Upper lobe of left lung (tissue), 6 donors: Measurements from ENCODE around the gene KRTAP17-1. TPM values are rescaled to one million over a fixed set of nuclear protein-coding genes. Genes with fewer than 3 reads are reported as not detected.
A peak's percentile ranks its signal among the peaks of the same experiment; 100 is the strongest.

ENCODE experiments used
- ATAC-seq, 2 donors: fragments of 200-7000 bp; cut with Tn5 transposase; one replicate each; pipeline ENCODE4 v1.9.1; 2022; ENCODE audit warnings: mild to moderate bottlenecking in 2 of 2, moderate library complexity in 2 of 2; ENCODE audit not compliant: low FRiP score in 2 of 2
- DNase-seq, 2 donors: peaks; one replicate each; pipeline ENCODE4 v3.0.0-alpha.2; 2019 to 2020
- H3K27ac ChIP-seq, 4 donors: fragments of 200-600 bp; sonication (generic); one replicate each; pipeline ENCODE4 v1.5.1; 2016 to 2019
- H3K27me3 ChIP-seq, 4 donors: fragments of 200-600 bp; sonication (generic); one replicate each; pipeline ENCODE4 v1.5.1; 2017 to 2019
- H3K36me3 ChIP-seq, 4 donors: fragments of 200-600 bp; sonication (generic); one replicate each; pipeline ENCODE4 v1.5.1; 2016 to 2019
- H3K4me1 ChIP-seq, 4 donors: fragments of 200-600 bp; sonication (generic); one replicate each; pipeline ENCODE4 v1.5.1; 2018 to 2019
- H3K4me3 ChIP-seq, 4 donors: fragments of 200-600 bp; sonication (generic); one replicate each; pipeline ENCODE4 v1.5.1; 2017 to 2019; ENCODE audit warnings: mild to moderate bottlenecking in 2 of 4, moderate library complexity in 1 of 4
- H3K9me3 ChIP-seq, 4 donors: fragments of 200-600 bp; sonication (generic); one replicate each; pipeline ENCODE4 v1.5.1; 2018 to 2019
- EP300 ChIP-seq, 4 donors: sonication (generic); formaldehyde crosslinking; IDR thresholded peaks; one replicate each; pipeline ENCODE4 v1.5.1; 2017; ENCODE audit warnings: antibody characterized with exemption in 4 of 4, control low read depth in 2 of 4
- POLR2A ChIP-seq, 4 donors: fragments of 450-650 bp; IDR thresholded peaks; one replicate each; pipeline ENCODE4 v1.5.1; 2016 to 2017; ENCODE audit warnings: antibody characterized with exemption in 4 of 4, mild to moderate bottlenecking in 2 of 4
- POLR2AphosphoS5 ChIP-seq, 2 donors: sonication (generic); formaldehyde crosslinking; IDR thresholded peaks; one replicate each; pipeline ENCODE4 v1.5.1; 2017; ENCODE audit warnings: antibody characterized with exemption in 2 of 2
- WGBS, 2 donors: methylation state at CpG; one replicate each; pipeline ENCODE4 v1.1.5; 2017 to 2018; 5-methylcytosine and 5-hydroxymethylcytosine counted together
- total RNA-seq, 6 donors: library from RNA; depleted of rRNA in 4 of 6; stranded (reverse); fragments of >200 nt in 4 of 6; gene quantifications; one replicate each; pipeline versions ENCODE4 v1.1.0 to v1.2.1, GENCODE V29; 2016 to 2021
- TF ChIP-seq, protein P1 (sequence below), 6 experiments: fragments of 450-650 bp in 4 of 6; fragments of 200-600 bp in 2 of 6; sonication (generic) in 2 of 6; IDR thresholded peaks; one replicate each; pipeline ENCODE4 v1.5.1; 2016 to 2019; ENCODE audit warnings: antibody characterized with exemption in 6 of 6
- donor health status: DM: no; HTN: no; CAD: no; lungs with moderate emphysema.
- donor health status: DM: no; HTN: yes; CAD: no; lungs with severe emphysema.

Gene KRTAP17-1
- total RNA-seq, 6 donors from 2014 or later, result not detected

DNA sequence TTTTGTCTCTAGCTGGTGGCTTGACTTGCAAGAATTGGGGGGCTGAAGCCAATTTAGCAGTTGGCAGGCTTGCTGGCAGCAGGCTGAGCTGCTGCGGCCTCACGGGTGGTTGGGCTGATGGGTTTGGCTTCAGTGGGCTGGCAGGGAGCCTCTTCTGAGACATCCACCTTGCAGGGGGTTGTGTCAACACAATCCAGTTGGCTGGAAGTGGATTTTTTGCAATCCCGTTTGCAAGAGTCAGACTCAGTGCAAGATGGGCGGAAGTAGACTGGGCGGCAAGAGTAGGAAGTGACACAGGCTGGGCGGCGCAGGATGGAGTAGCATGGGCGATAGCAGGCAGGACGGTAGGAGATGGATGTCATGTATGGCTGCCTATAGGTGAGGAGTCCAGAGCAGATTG lies 7.9 kb downstream of the KRTAP17-1 start:
- 72 to 79% methylated on average over 6 to 9 of the region's 9 CpGs for WGBS, 2 donors
- DNase-seq, result peak in 1 of 2 donors; percentile 49
- peak overlapping the region in 2 of 4 donors; percentile 26 to 53 for H3K27ac ChIP-seq

DNA sequence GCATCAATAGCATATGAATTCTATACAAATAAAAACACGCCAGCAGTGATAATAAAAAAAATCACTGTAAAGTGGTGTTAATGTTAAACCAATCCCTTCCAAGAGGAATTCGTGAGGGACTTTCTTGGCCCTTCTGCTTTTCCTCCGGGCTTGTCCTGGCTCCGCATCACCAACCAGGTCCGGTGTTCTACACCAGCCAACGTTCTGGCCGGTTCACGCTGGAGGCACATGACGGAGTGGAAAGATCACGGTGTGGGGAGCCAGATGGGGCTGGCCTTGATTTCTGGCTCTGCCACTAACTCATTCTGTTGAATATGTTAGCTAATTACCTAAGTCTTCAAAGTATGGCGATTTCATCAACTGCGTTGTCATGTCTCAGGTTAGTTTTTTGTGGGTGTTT lies 11.4 kb downstream of the KRTAP17-1 start:
- ATAC-seq, result no peak
- H3K4me1 ChIP-seq, result peaks cover 0 to 13% (median 2%) of the 10 kb centered on the region in 4 donors
- H3K9me3 ChIP-seq, result no peaks in the 10 kb centered on the region
- TF ChIP-seq, protein P1, sequence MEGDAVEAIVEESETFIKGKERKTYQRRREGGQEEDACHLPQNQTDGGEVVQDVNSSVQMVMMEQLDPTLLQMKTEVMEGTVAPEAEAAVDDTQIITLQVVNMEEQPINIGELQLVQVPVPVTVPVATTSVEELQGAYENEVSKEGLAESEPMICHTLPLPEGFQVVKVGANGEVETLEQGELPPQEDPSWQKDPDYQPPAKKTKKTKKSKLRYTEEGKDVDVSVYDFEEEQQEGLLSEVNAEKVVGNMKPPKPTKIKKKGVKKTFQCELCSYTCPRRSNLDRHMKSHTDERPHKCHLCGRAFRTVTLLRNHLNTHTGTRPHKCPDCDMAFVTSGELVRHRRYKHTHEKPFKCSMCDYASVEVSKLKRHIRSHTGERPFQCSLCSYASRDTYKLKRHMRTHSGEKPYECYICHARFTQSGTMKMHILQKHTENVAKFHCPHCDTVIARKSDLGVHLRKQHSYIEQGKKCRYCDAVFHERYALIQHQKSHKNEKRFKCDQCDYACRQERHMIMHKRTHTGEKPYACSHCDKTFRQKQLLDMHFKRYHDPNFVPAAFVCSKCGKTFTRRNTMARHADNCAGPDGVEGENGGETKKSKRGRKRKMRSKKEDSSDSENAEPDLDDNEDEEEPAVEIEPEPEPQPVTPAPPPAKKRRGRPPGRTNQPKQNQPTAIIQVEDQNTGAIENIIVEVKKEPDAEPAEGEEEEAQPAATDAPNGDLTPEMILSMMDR (IDR thresholded peaks at IDR 0.05), result no peak
- no peak for TF ChIP-seq POLR2AphosphoS5 (IDR thresholded peaks at IDR 0.05)
- TF ChIP-seq EP300 (IDR thresholded peaks at IDR 0.05), result no peak
- TF ChIP-seq POLR2A (IDR thresholded peaks at IDR 0.05), result no peak
- DNase-seq, result no peak
- WGBS, 2 donors, result 77 to 86% methylated on average over 12 of the region's 12 CpGs
- H3K36me3 ChIP-seq, result no peaks in the 10 kb centered on the region
- H3K27me3 ChIP-seq, result no peaks in the 10 kb centered on the region
- H3K27ac ChIP-seq, result no peak overlapping the region
- no peak overlapping the region for H3K4me3 ChIP-seq

More for the DNA sequence above, 7.9 kb downstream of the KRTAP17-1 start:
- Histone ChIP-seq H3K36me3 (no peaks in the 10 kb centered on the region), H3K9me3 (no peaks in the 10 kb centered on the region), H3K27me3 (no peaks in the 10 kb centered on the region), H3K4me1 (peaks cover 0 to 13% (median 2%) of the 10 kb centered on the region in 4 donors), H3K4me3 (no peak overlapping the region)
- ATAC-seq, result peak; percentile 48 to 68
- TF ChIP-seq, protein P1 (IDR thresholded peaks at IDR 0.05), result no peak
- TF ChIP-seq EP300 (IDR thresholded peaks at IDR 0.05) (no peak), POLR2A (IDR thresholded peaks at IDR 0.05) (no peak), POLR2AphosphoS5 (IDR thresholded peaks at IDR 0.05) (no peak)

GRCh38 chr17:41302981-41303380 lies 12.5 kb downstream of the KRTAP17-1 start:
- no peaks in the 10 kb centered on the region for H3K27me3 ChIP-seq
- no peaks in the 10 kb centered on the region for H3K36me3 ChIP-seq
- no peak overlapping the region for H3K27ac ChIP-seq
- WGBS, 2 donors, result 88% methylated on average over 4 of the region's 4 CpGs
- no peak for TF ChIP-seq POLR2A (IDR thresholded peaks at IDR 0.05)
- TF ChIP-seq POLR2AphosphoS5 (IDR thresholded peaks at IDR 0.05), result no peak
- TF ChIP-seq, protein P1 (IDR thresholded peaks at IDR 0.05), result no peak
- no peak for TF ChIP-seq EP300 (IDR thresholded peaks at IDR 0.05)
- H3K4me3 ChIP-seq, result no peak overlapping the region
- DNase-seq (no peak), ATAC-seq (no peak)
- peaks cover 0 to 6% (median under 1%) of the 10 kb centered on the region in 4 donors for H3K4me1 ChIP-seq
- H3K9me3 ChIP-seq, result no peaks in the 10 kb centered on the region

- no peak for TF ChIP-seq EP300 (IDR thresholded peaks at IDR 0.05)
- TF ChIP-seq POLR2AphosphoS5 (IDR thresholded peaks at IDR 0.05), result no peak
- TF ChIP-seq, protein P1 (IDR thresholded peaks at IDR 0.05), result no peak
- TF ChIP-seq POLR2A (IDR thresholded peaks at IDR 0.05), result no peak
- no peaks in the 10 kb centered on the region for H3K36me3 ChIP-seq
- ATAC-seq (no peak), DNase-seq (no peak)
- H3K4me3 ChIP-seq, result no peak within 1 kb of the TSS
- WGBS, 2 donors, result 55 to 63% methylated on average over 9 to 11 of the region's 11 CpGs
- no peaks in the 10 kb centered on the region for H3K4me1 ChIP-seq
- H3K9me3 ChIP-seq, result no peaks in the 10 kb centered on the region
- no peak within 1 kb of the TSS for H3K27ac ChIP-seq
- no peaks in the 10 kb centered on the region for H3K27me3 ChIP-seq
Measured at GRCh38 chr17:41301916-41302901, 13.3 kb downstream of the KRTAP17-1 start, which contains the start of gene KRTAP29-1. Gene KRTAP29-1 (minus strand): TSS chr17:41302851. CDS start chr17:41302851, 0 bp downstream.
